Activated CD8-positive, alpha-beta T cell treated with anti-CD3 and anti-CD28 coated beads for 36 hours (primary cell): ENCODE data around the gene SIX1. TPM values are rescaled to one million over a fixed set of nuclear protein-coding genes. Genes with fewer than 3 reads are reported as not detected.

ENCODE experiments used
- ATAC-seq: fragments of 200-7000 bp; cut with Tn5 transposase; one replicate; pipeline ENCODE4 v1.10.0; 2021; ENCODE audit warnings: mild to moderate bottlenecking, moderate library complexity
- CTCF ChIA-PET: fragments of 350-600 bp; sonication (Branson Sonifier 250); formaldehyde crosslinking; loops from one replicate; lab custom pipeline; 2021; ENCODE audit warnings: antibody characterized with exemption; lab: Charles Lee
- POLR2A ChIA-PET: fragments of 350-600 bp; sonication (Branson Sonifier 250); formaldehyde crosslinking; loops from one replicate; lab custom pipeline; 2021; ENCODE audit warnings: antibody characterized with exemption; lab: Charles Lee
- DNase-seq: peaks from one replicate; pipeline ENCODE4 v3.0.0-alpha.2; 2020
- H3K27ac Mint-ChIP-seq: one replicate; pipeline ENCODE4 v1.8.0; 2021; ENCODE audit warnings: mild to moderate bottlenecking, mixed read lengths
- H3K27me3 Mint-ChIP-seq: one replicate; pipeline ENCODE4 v1.8.0; 2021; ENCODE audit warnings: mixed read lengths
- H3K36me3 Mint-ChIP-seq: one replicate; pipeline ENCODE4 v1.8.0; 2021; ENCODE audit warnings: low read depth, mixed read lengths
- H3K4me1 Mint-ChIP-seq: one replicate; pipeline ENCODE4 v1.8.0; 2021; ENCODE audit warnings: low read depth, mixed read lengths
- H3K4me3 Mint-ChIP-seq: one replicate; pipeline ENCODE4 v1.8.0; 2021; ENCODE audit warnings: mild to moderate bottlenecking, moderate library complexity, mixed read lengths
- H3K9me3 Mint-ChIP-seq: one replicate; pipeline ENCODE4 v1.8.0; 2021; ENCODE audit warnings: mixed read lengths
- intact Hi-C: fragments of 100-400 bp; cut with micrococcal nuclease; formaldehyde crosslinking; loops from one replicate; pipeline ENCODE4 v1.10.0; 2022
- total RNA-seq, 2 experiments: library from RNA; stranded (reverse); gene quantifications; one replicate each; pipeline ENCODE4 v1.2.3, GENCODE V29; 2021
- TF ChIP-seq, protein P1 (sequence below): fragments of 200-600 bp; IDR thresholded peaks from one replicate; pipeline ENCODE4 v1.8.0; 2022; ENCODE audit warnings: antibody characterized with exemption, mild to moderate bottlenecking

The SIX1 gene
- total RNA-seq, 2 experiments from 2014 or later, result not detected

DNA sequence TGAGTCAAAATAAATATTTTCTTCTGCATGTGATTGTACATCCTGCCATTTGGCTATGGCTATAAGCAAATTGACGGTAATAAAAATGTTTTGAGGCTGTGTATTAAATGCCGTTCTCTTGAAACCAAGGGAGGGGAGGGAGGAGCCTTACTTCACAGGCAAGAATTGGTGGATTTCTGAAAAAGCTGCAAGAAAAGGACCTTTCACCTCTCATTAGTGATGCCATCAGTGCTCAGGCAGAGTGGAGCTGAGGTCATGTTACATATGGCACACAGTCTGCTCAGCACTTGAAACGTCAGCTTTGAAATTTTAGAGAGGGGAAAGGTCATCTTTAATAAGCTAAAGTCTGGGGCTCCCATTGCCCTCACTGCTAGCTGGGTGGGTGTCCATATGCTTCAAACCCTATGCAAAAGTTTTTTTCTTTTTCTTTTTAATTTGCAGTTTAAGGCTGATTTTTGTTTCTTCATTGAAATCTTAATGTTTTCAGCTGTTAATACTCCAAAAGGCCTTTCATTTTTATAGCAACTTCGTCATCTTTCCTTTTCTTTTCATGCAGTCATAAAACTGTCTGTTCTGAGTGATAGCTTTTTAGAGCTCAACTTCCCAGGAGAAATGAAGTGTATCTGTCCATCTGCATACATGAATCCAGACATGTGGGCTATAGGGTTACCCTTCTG lies 9.8 kb upstream of the SIX1 start:
- no peak for DNase-seq
- ATAC-seq, result no peak
- ChIA-PET POLR2A (no interaction called here), CTCF (no interaction called here)
- Mint-ChIP-seq H3K9me3 (no peaks in the 10 kb centered on the region), H3K4me3 (no peak overlapping the region), H3K27me3 (peaks cover 78% of the 10 kb centered on the region), H3K4me1 (peaks cover 29% of the 10 kb centered on the region), H3K27ac (no peak overlapping the region), H3K36me3 (no peaks in the 10 kb centered on the region)
- intact Hi-C loops, result loop anchor here (10.0 kb wide), 1 partner anchor 366 kb away; no protein-coding TSS in a partner anchor
- TF ChIP-seq, protein P1, sequence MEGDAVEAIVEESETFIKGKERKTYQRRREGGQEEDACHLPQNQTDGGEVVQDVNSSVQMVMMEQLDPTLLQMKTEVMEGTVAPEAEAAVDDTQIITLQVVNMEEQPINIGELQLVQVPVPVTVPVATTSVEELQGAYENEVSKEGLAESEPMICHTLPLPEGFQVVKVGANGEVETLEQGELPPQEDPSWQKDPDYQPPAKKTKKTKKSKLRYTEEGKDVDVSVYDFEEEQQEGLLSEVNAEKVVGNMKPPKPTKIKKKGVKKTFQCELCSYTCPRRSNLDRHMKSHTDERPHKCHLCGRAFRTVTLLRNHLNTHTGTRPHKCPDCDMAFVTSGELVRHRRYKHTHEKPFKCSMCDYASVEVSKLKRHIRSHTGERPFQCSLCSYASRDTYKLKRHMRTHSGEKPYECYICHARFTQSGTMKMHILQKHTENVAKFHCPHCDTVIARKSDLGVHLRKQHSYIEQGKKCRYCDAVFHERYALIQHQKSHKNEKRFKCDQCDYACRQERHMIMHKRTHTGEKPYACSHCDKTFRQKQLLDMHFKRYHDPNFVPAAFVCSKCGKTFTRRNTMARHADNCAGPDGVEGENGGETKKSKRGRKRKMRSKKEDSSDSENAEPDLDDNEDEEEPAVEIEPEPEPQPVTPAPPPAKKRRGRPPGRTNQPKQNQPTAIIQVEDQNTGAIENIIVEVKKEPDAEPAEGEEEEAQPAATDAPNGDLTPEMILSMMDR, result no peak

DNA sequence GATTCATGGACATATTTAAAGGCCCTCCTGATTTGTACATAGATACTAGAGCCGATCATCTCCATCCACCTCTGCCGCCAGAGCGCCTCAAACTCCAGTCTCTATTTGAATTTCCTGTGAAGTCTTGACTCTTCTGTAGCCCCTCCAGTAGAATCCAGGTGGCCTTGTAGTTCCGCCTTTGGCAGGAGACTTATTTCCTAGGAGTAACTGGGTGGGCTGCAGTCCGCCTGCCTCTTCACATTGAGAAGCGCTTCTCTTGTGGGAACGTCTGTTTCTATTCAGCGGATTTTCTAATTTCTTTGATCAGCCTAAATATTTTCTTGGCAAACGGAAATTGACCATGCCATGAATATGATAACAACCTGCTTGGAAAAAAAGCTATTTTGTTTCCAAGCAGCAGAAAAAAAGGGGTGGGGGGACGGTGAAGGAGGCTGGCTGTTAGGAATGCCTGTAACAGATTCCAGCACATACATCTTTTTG lies 9.0 kb upstream of the SIX1 start:
- Mint-ChIP-seq H3K4me3 (peak overlapping the region; percentile 74), H3K9me3 (no peaks in the 10 kb centered on the region), H3K27me3 (peaks cover 78% of the 10 kb centered on the region), H3K27ac (no peak overlapping the region), H3K36me3 (no peaks in the 10 kb centered on the region), H3K4me1 (peaks cover 35% of the 10 kb centered on the region)
- DNase-seq, result no peak
- POLR2A ChIA-PET, result no interaction called here
- CTCF ChIA-PET, result no interaction called here
- intact Hi-C loops, result loop anchor here (10.0 kb wide), 1 partner anchor 367 kb away; no protein-coding TSS in a partner anchor
- no peak for ATAC-seq
- TF ChIP-seq, protein P1, result no peak

DNA sequence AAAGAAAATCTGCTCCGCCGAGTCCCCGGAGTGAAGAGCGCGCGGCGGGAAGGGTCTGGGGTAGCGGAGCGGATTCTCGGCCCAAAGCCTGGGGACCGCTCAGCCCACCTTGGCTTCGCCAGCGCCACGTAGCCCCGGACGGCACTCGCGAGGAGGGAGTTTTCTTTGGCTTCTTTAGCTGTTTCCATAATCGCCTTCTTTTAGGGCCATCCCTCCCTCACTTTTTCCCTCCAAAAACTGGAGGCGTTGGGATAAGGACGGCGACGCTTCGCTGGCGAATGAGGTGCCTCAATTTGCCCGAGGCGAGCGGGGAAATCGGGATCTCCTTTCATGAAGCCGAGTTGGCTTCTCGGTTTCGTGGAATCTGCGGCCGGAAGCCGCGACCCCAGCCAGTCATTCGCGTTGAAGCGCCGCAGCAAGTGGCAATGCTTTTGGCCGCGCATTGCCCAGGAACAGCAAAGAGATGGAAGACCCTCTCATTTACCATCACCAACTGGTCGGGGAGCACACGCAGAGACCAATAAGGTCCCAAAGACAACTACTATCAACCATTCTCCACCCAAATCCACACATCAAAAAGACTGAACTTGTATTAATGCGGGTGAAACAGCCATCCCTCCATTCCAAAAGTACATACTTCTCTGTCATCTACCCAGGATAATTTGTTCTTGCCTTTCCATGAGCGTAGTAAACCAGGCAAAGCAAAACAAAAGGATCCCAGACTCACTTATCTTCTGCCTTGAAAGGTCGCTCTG lies 8.4 kb upstream of the SIX1 start:
- H3K27ac Mint-ChIP-seq, result no peak overlapping the region
- ChIA-PET CTCF (interaction anchor here (2.0 kb wide), 1 partner anchor 21 kb away, joined by 6 read pairs; no protein-coding TSS in a partner anchor), POLR2A (no interaction called here)
- H3K9me3 Mint-ChIP-seq, result no peaks in the 10 kb centered on the region
- no peak for DNase-seq
- H3K36me3 Mint-ChIP-seq, result no peaks in the 10 kb centered on the region
- TF ChIP-seq, protein P1, result no peak
- intact Hi-C loops, result loop anchor here (10.0 kb wide), 1 partner anchor 367 kb away; no protein-coding TSS in a partner anchor
- peaks cover 78% of the 10 kb centered on the region for H3K27me3 Mint-ChIP-seq
- peak overlapping the region; percentile 74 for H3K4me3 Mint-ChIP-seq
- H3K4me1 Mint-ChIP-seq, result peaks cover 41% of the 10 kb centered on the region
- ATAC-seq, result no peak

DNA sequence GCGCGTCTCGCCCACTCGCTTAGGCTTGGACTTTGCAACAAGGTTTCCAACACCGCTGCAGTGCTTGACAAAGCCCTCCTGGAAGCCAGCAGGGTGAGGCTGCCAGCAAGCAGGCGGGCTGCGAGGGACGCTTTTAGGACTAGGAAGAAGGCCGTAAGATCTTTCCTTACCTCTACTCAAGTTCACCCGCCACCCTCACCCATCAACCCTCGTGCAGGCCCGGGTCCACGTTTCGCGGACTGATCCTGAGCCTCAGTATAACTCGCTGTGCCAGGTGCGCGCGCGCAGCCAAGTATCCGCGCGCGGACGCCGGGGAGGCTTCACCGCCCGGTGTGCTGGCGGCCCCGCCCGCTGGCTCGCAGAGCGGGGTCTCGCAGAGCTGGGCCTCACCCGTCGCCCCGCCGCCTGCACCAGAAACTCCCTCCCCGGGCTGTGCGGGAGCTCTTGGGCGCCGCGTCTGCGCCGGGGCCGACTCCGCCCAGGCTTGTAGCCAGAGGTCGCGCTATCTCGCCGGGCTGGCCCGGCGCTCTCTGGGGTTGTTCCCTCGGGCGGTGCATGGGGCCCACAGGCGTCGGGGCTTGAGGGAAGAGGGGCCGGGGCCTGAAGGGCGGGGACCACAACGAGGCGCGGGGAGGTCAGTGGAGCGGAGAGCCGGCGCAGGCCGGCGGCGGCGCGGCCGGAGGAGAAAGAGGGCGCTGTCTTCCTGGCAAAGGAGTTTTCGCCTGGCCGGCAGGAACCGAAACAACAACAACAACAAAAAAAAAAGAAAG lies 7.6 kb upstream of the SIX1 start:
- intact Hi-C loops, result loop anchor here (10.0 kb wide), 1 partner anchor 368 kb away; no protein-coding TSS in a partner anchor
- no peaks in the 10 kb centered on the region for H3K9me3 Mint-ChIP-seq
- peak overlapping the region; percentile 74 for H3K4me3 Mint-ChIP-seq
- H3K27ac Mint-ChIP-seq, result no peak overlapping the region
- no peaks in the 10 kb centered on the region for H3K36me3 Mint-ChIP-seq
- ChIA-PET CTCF (interaction anchor here (1.1 to 2.0 kb wide), 3 partner anchors 14 to 32 kb away, joined by 3 to 6 read pairs (median 4); no protein-coding TSS in a partner anchor), POLR2A (interaction anchor here (1.2 to 1.6 kb wide), 3 partner anchors 9 to 323 kb away, joined by 3 to 5 read pairs (median 5); no protein-coding TSS in a partner anchor)
- ATAC-seq (peak; percentile 73), DNase-seq (no peak)
- peaks cover 48% of the 10 kb centered on the region for H3K4me1 Mint-ChIP-seq
- TF ChIP-seq, protein P1, result no peak
- H3K27me3 Mint-ChIP-seq, result peaks cover 81% of the 10 kb centered on the region
